IMR-90 (cell line): Measurements from ENCODE around the gene DAB2. TPM values are rescaled to one million over a fixed set of nuclear protein-coding genes. Genes with fewer than 3 reads are reported as not detected.

ENCODE experiments used
- ATAC-seq: fragments of 200-7000 bp; cut with Tn5 transposase; 2 replicates; pipeline ENCODE4 v1.9.1; 2020; ENCODE audit warnings: low read depth, mild to moderate bottlenecking, moderate library complexity
- BruUV-seq: library from RNA; stranded (reverse); fragments of 400-500 nt; replicated peaks from 2 replicates; lab custom pipeline; 2021; lab: Mats Ljungman, UMichigan
- CTCF ChIA-PET: fragments of 300-600 bp; formaldehyde crosslinking; extraction: SDS; loops from one replicate; lab custom pipeline; 2021; ENCODE audit warnings: antibody characterized with exemption; lab: Yijun Ruan, JAX
- POLR2A ChIA-PET: fragments of 300-600 bp; sonication (Branson Sonifier 250); formaldehyde crosslinking; loops from one replicate; lab custom pipeline; 2022; ENCODE audit warnings: antibody characterized with exemption; ENCODE audit not compliant: unreplicated experiment; lab: Charles Lee
- DNase-seq: peaks from one replicate; pipeline ENCODE4 v3.0.0; 2013
- H2AFZ ChIP-seq: replicated peaks from 2 replicates; pipeline ENCODE3; 2013; ENCODE audit warnings: low read length, mild to moderate bottlenecking; ENCODE audit not compliant: poor library complexity
- H2AK5ac ChIP-seq: 2 replicates; pipeline ENCODE4 v1.6.1; 2013; ENCODE audit warnings: low read depth, low read length, inconsistent platforms
- H2AK9ac ChIP-seq: replicated peaks from 2 replicates; pipeline ENCODE3; 2013; ENCODE audit warnings: mild to moderate bottlenecking, low read depth, low read length, moderate library complexity; ENCODE audit not compliant: poor library complexity
- H2BK120ac ChIP-seq: 2 replicates; pipeline ENCODE4 v1.6.1; 2013; ENCODE audit warnings: low read depth, low read length, inconsistent platforms
- H2BK15ac ChIP-seq: 3 replicates; pipeline ENCODE4 v1.6.1; 2013; ENCODE audit warnings: low read depth, low read length, inconsistent platforms
- H2BK20ac ChIP-seq: 2 replicates; pipeline ENCODE4 v1.6.1; 2013; ENCODE audit warnings: low read depth, mild to moderate bottlenecking, inconsistent platforms, low read length, moderate library complexity
- H2BK5ac ChIP-seq: 2 replicates; pipeline ENCODE4 v1.6.1; 2013; ENCODE audit warnings: mild to moderate bottlenecking, low read depth, low read length, inconsistent platforms; ENCODE audit not compliant: poor library complexity, severe bottlenecking
- H3K14ac ChIP-seq: replicated peaks from 2 replicates; pipeline ENCODE4 v1.6.1; 2013; ENCODE audit warnings: low read depth, low read length, inconsistent platforms
- H3K18ac ChIP-seq: 2 replicates; pipeline ENCODE4 v1.6.1; 2013; ENCODE audit warnings: low read depth, low read length, control low read depth
- H3K23ac ChIP-seq: 2 replicates; pipeline ENCODE4 v1.6.1; 2013; ENCODE audit warnings: low read depth, low read length, inconsistent platforms
- H3K27ac ChIP-seq: 2 replicates; pipeline ENCODE4 v1.5.1; 2013; ENCODE audit warnings: mild to moderate bottlenecking, control low read depth, low read length; ENCODE audit not compliant: insufficient read depth
- H3K27me3 ChIP-seq: 2 replicates; pipeline ENCODE4 v1.6.1; 2013; ENCODE audit warnings: low read length; ENCODE audit not compliant: control insufficient read depth, insufficient read depth
- H3K36me3 ChIP-seq: 2 replicates; pipeline ENCODE4 v1.6.1; 2013; ENCODE audit warnings: low read length, mixed read lengths; ENCODE audit not compliant: control insufficient read depth, insufficient read depth
- H3K4ac ChIP-seq: 2 replicates; pipeline ENCODE4 v1.6.1; 2013; ENCODE audit warnings: low read depth, low read length, inconsistent platforms
- H3K4me1 ChIP-seq: 2 replicates; pipeline ENCODE4 v1.6.1; 2013; ENCODE audit warnings: low read length, mixed read lengths; ENCODE audit not compliant: control insufficient read depth, insufficient read depth
- H3K4me2 ChIP-seq: 2 replicates; pipeline ENCODE4 v1.6.1; 2013; ENCODE audit warnings: low read depth, mild to moderate bottlenecking, control low read depth, low read length, moderate library complexity
- H3K4me3 ChIP-seq: 2 replicates; pipeline ENCODE4 v1.5.1; 2013; ENCODE audit warnings: low read depth, mild to moderate bottlenecking, control low read depth, low read length, moderate library complexity; ENCODE audit not compliant: insufficient read depth
- H3K56ac ChIP-seq: 2 replicates; pipeline ENCODE4 v1.6.1; 2013; ENCODE audit warnings: low read length, inconsistent platforms; ENCODE audit not compliant: insufficient read depth; ENCODE audit errors: extremely low read depth
- H3K79me1 ChIP-seq, 2 experiments: 2 replicates each; pipeline ENCODE4 v1.6.1; 2013; ENCODE audit warnings: low read length in 2 of 2, inconsistent platforms in 1 of 2, low read depth in 1 of 2
- H3K9ac ChIP-seq: 2 replicates; pipeline ENCODE4 v1.6.1; 2013; ENCODE audit warnings: low read depth, low read length, control low read depth
- H3K9me1 ChIP-seq: 2 replicates; pipeline ENCODE4 v1.6.1; 2013; ENCODE audit warnings: low read length, inconsistent platforms; ENCODE audit not compliant: insufficient read depth
- H3K9me3 ChIP-seq: 2 replicates; pipeline ENCODE4 v1.6.1; 2013; ENCODE audit warnings: low read length; ENCODE audit not compliant: control insufficient read depth, insufficient read depth
- H4K20me1 ChIP-seq: 2 replicates; pipeline ENCODE4 v1.6.1; 2013; ENCODE audit warnings: low read length, inconsistent platforms; ENCODE audit not compliant: insufficient read depth
- H4K5ac ChIP-seq: 2 replicates; pipeline ENCODE4 v1.6.1; 2013; ENCODE audit warnings: mild to moderate bottlenecking, low read depth, low read length, control low read depth
- H4K8ac ChIP-seq, 2 experiments: 2 replicates each; pipeline ENCODE4 v1.6.1; 2013; ENCODE audit warnings: low read depth in 2 of 2, low read length in 2 of 2, control low read depth in 1 of 2, inconsistent platforms in 1 of 2
- H4K91ac ChIP-seq: 2 replicates; pipeline ENCODE4 v1.6.1; 2013; ENCODE audit warnings: low read depth, low read length, inconsistent platforms; ENCODE audit not compliant: insufficient read depth
- RAD21 ChIP-seq: IDR thresholded peaks from 2 replicates; pipeline ENCODE4 v1.6.1; 2012; ENCODE audit warnings: low read length, improper control_type of control experiment
- RCOR1 ChIP-seq: IDR thresholded peaks from 2 replicates; pipeline ENCODE4 v1.6.1; 2012; ENCODE audit warnings: mild to moderate bottlenecking, low read length, improper control_type of control experiment; ENCODE audit not compliant: insufficient replicate concordance
- WGBS, 2 experiments: methylation state at CpG; one replicate each; pipeline versions ENCODE4 v1.1.5 to v1.1.7; 2013; ENCODE audit warnings: missing lambda C conversion rate in 2 of 2; ENCODE audit not compliant: insufficient read length in 1 of 2; ENCODE audit errors: extremely low coverage in 2 of 2; 5-methylcytosine and 5-hydroxymethylcytosine counted together
- dilution Hi-C: fragments of 300-500 bp; cut with HindIII; formaldehyde crosslinking; loops from one replicate; pipeline ENCODE4 v1.14.3; 2018; ENCODE audit warnings: low sequenced_read_pairs; ENCODE audit not compliant: unreplicated experiment
- in situ Hi-C: fragments of 300-500 bp; cut with MboI; formaldehyde crosslinking; loops from 3 replicates; pipeline ENCODE4 v1.14.3; 2019; ENCODE audit warnings: low sequenced_read_pairs, inconsistent platforms, mixed read lengths
- intact Hi-C: fragments of 100-400 bp; cut with micrococcal nuclease; formaldehyde crosslinking; loops from 2 replicates; pipeline ENCODE4 v1.10.0; 2022
- polyA plus RNA-seq, 3 experiments: library from polyadenylated mRNA; depleted of rRNA; stranded (reverse); fragments of >200 nt; gene quantifications; 2 replicates each; pipeline ENCODE4 v1.2.3, GENCODE V29; 2012; ENCODE audit warnings: low replicate concordance in 1 of 3
- total RNA-seq: library from RNA; depleted of rRNA; stranded (reverse); fragments of >200 nt; gene quantifications from 2 replicates; pipeline ENCODE4 v1.2.3, GENCODE V29; 2012

The DAB2 gene
- total and polyA plus RNA-seq, 2 of the 4 experiments (the other 2 are of a cell fraction) = 50.0 to 101 TPM

- in situ Hi-C loops (no loop called here), dilution Hi-C loops (no loop called here), intact Hi-C loops (no loop called here)
- Histone ChIP-seq H3K18ac (no peak overlapping the region), H2AFZ (no peak overlapping the region), H3K9me3 (no peaks in the 10 kb centered on the region), H3K23ac (no peak overlapping the region), H3K79me1 (peaks cover 5 to 81% of the 10 kb centered on the region in 2 experiments), H3K27me3 (no peaks in the 10 kb centered on the region), H2AK5ac (no peak overlapping the region), H3K4me3 (no peak overlapping the region), H3K14ac (no peak overlapping the region), H3K36me3 (peaks cover 16% of the 10 kb centered on the region), H3K9ac (no peak overlapping the region), H3K56ac (no peak overlapping the region), H3K4ac (no peak overlapping the region), H2BK20ac (no peak overlapping the region), H3K9me1 (peaks cover 18% of the 10 kb centered on the region), H2BK5ac (no peak overlapping the region), H4K20me1 (peaks cover 82% of the 10 kb centered on the region), H3K27ac (no peak overlapping the region), H2BK120ac (no peak overlapping the region), H2AK9ac (no peak overlapping the region), H4K8ac (no peak overlapping the region), H4K91ac (no peak overlapping the region), H2BK15ac (no peak overlapping the region), H3K4me2 (peak overlapping the region; percentile 32; the same call in 1 of the 2 replicates), H4K5ac (no peak overlapping the region), H3K4me1 (peaks cover 25% of the 10 kb centered on the region)
- CTCF ChIA-PET = no interaction called here
- DNase-seq (no peak), ATAC-seq (no peak)
- TF ChIP-seq RCOR1 (no peak), RAD21 (no peak)
- WGBS, 2 experiments = 60% methylated on average over 1 of the region's 3 CpGs; no CpG with 5 or more reads in 1 of the 2 experiments
- POLR2A ChIA-PET = no interaction called here
- no TSS peak for BruUV-seq
These were observed 6.8 kb downstream of the DAB2 start for GRCh38 chr5:39417979-39418378.
